HG03066 (cell line): Measurements from ENCODE around the gene ZNF276.
"Not testable (repeated sequence)": the region's sequence is repeated elsewhere in the genome, so short reads cannot be mapped to it uniquely, and the experiment has no call there.

Experiments used
- ATAC-seq: cut with Tn5 transposase; IDR thresholded peaks from one replicate; pipeline ENCODE4 v1.9.1; 2021; ENCODE audit warnings: low read depth; ENCODE audit not compliant: unreplicated experiment

Gene ZNF276

DNA sequence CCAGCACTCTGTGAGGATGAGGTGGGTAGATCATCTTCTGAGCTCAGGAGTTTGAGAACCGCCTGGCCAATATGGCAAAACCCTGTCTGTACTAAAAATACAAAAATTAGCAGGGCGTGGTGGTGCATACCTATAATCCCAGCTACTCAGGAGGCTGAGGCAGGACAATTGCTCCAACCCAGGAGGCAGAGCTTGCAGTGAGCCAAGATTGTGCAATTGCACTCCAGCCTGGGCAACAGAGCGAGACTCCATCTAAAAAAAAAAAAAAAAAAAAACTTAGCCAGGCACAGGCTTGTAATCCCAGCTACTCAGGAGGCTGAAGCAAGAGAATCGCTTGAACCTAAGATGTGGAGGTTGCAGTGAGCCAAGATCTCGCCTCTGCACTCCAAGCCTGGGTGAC, 56.9 kb downstream of the ZNF276 start:
- not testable (repeated sequence) for ATAC-seq

GRCh38 chr16:89779231-89779908, 58.0 kb downstream of the ZNF276 start:
- ATAC-seq: no peak

DNA sequence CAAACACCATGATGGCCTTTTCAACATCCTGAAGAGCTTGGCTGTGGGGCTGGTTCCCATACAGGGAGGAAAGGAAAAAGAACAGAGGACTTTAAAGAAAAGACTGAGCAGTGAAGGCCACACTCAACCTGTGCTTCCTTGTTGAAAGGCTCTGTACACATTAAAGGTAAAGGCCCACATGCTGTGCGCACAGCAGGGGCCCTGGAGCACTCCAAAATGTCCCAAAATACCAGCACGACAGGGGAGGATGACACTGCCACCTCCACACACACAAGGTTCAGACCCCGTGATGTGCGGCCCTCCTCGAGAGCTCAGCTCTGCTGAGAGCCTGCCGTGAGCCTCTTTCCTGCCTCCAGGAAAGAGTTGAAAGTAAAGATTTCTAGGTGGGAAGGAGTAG, 58.6 kb downstream of the ZNF276 start:
- ATAC-seq: no peak

GRCh38 chr16:89782489-89782888, 61.2 kb downstream of the ZNF276 start:
- ATAC-seq: no peak

DNA sequence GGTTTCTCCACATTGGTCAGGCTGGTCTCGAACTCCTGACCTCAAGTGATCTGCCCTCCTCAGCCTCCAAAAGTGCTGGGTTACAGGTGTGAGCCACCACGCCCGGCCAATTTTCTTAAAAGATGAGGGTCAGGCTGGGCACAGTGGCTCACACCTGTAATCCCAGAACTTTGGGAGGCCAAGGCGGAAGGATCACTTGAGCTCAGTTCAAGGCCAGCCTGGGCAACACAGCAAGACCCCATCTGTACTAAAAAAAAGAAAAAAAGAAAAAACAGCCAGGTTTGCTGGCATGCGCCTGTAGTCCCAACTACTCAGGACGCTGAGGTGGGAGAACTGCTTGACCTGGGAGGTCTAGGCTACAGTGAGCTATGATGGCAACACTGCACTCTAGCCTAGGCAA, 62.6 kb downstream of the ZNF276 start:
- ATAC-seq: not testable (repeated sequence)

- no peak for ATAC-seq
These were observed 63.1 kb downstream of the ZNF276 start for GRCh38 chr16:89784406-89784805.

DNA sequence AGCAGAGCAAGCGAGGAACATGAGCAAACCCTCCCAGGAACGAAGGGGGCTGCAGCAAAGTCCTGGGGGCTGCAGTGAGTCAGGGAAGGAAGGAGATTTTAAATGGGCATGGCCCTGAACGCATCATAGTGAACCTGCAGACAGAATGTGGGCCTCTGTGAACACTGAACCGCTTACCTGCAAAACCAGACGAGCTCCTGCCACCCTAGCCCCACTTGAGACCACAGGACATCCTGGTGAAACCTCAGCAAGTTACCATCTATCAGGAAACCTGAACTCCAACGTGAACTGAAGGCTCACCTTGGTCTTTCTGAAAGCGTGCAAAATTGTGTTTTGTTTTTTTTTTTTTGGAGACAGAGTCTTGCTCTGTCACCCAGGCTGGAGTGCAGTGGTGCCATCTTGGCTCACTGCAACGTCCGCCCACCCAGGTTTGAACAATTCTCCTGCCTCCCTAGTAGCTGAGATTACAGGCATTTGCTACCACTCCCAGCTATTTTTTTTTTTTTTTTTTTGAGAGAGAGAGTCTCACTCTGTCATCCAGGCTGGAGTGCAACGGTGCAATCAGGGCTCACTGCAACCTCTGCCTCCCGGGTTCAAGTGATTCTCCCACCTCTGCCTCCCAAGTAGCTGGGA, 64.3 kb downstream of the ZNF276 start:
- ATAC-seq: no peak

DNA sequence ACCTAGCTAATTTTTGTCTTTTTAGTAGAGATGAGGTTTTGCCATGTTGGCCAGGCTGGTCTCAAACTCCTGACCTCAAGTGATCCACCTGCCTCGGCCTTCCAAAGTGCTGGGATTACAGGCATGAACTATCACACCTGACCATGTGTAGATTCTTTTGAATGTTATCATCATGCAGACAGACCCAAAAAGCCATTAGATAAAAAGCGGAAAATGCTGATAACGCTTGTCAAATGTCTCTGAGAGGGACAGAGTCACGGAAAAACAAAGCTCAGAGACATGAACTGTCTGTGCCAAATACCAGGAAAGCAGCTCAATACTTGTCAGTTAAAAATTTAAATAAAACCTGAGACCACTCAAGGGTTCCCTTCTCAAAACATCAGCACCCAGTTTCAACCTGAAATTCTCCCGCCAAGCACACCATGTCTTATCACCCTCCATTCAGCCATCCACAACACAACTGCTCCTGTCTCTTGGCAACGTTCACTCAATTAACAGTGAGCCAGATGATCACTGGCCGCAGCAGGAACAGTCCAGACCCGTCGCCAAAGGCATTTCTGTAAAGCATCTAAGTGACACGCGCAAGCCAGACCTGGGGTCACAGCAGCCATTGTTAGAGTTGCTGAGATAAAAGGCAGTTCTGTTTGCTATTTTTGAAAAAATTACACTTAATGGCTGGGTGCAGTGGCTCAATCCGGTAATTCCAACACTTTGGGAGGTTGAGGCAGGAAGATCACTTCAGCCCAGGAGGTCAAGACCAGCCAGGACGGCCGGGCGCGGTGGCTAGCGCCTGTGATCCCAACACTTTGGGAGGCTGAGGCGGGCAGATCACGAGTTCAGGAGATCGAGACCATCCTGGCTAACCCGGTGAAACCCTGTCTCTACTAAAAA, 65.4 kb downstream of the ZNF276 start:
- no peak for ATAC-seq

- no peak for ATAC-seq
These were observed 66.0 kb downstream of the ZNF276 start for GRCh38 chr16:89787365-89787805.
